GM23338 (cell line): ENCODE measurements around the gene CD14. TPM values are rescaled to one million over a fixed set of nuclear protein-coding genes. Genes with fewer than 3 reads are reported as not detected.

Source experiments
- ATAC-seq: fragments of 200-7000 bp; cut with Tn5 transposase; 3 replicates; pipeline ENCODE4 v1.9.1; 2020
- DNase-seq: peaks from one replicate; pipeline ENCODE4 v3.0.0-alpha.2; 2015; ENCODE audit warnings: low spot score
- H2AFZ ChIP-seq: fragments of 200-600 bp; sonication (generic); 2 replicates; pipeline ENCODE4 v1.8.0; 2016; ENCODE audit warnings: antibody characterized with exemption, mild to moderate bottlenecking, moderate library complexity
- H3F3A ChIP-seq: fragments of 200-600 bp; sonication (generic); replicated peaks from 2 replicates; pipeline ENCODE4 v1.8.0; 2017; ENCODE audit warnings: antibody characterized with exemption, mixed run types, low read depth
- H3K27ac ChIP-seq: fragments of 200-600 bp; sonication (generic); 2 replicates; pipeline ENCODE4 v1.6.1; 2016; ENCODE audit warnings: low read depth
- H3K27me3 ChIP-seq: fragments of 200-600 bp; sonication (generic); 2 replicates; pipeline ENCODE4 v1.8.0; 2016; ENCODE audit warnings: mild to moderate bottlenecking, mixed run types, moderate library complexity; ENCODE audit not compliant: insufficient read depth
- H3K36me3 ChIP-seq: fragments of 200-600 bp; sonication (generic); 2 replicates; pipeline ENCODE4 v1.8.0; 2016; ENCODE audit warnings: mild to moderate bottlenecking; ENCODE audit not compliant: insufficient read depth
- H3K4me1 ChIP-seq: fragments of 200-600 bp; sonication (generic); 2 replicates; pipeline ENCODE4 v1.8.0; 2016; ENCODE audit warnings: mild to moderate bottlenecking, moderate library complexity; ENCODE audit not compliant: insufficient read depth
- H3K4me2 ChIP-seq: fragments of 200-600 bp; sonication (generic); 2 replicates; pipeline ENCODE4 v1.7.1; 2017; ENCODE audit warnings: mixed run types
- H3K4me3 ChIP-seq: fragments of 200-600 bp; sonication (generic); 2 replicates; pipeline ENCODE4 v1.6.1; 2016; ENCODE audit warnings: mixed run types
- H3K79me2 ChIP-seq: fragments of 200-600 bp; sonication (generic); replicated peaks from 2 replicates; pipeline ENCODE4 v1.8.0; 2017; ENCODE audit warnings: mild to moderate bottlenecking; ENCODE audit not compliant: insufficient read depth
- H3K9me2 ChIP-seq: fragments of 200-600 bp; sonication (generic); 2 replicates; pipeline ENCODE4 v1.8.0; 2017; ENCODE audit not compliant: insufficient read depth
- H4K20me1 ChIP-seq: fragments of 200-600 bp; sonication (generic); replicated peaks from 2 replicates; pipeline ENCODE4 v1.8.0; 2017; ENCODE audit warnings: mild to moderate bottlenecking; ENCODE audit not compliant: insufficient read depth
- H3K27ac Mint-ChIP-seq: 2 replicates; pipeline ENCODE4 v1.8.0; 2020; ENCODE audit warnings: inconsistent platforms, mild to moderate bottlenecking, moderate library complexity, mixed read lengths
- H3K27me3 Mint-ChIP-seq: 3 replicates; pipeline ENCODE4 v1.8.0; 2022; ENCODE audit warnings: low read depth, mild to moderate bottlenecking, moderate library complexity, mixed read lengths, inconsistent platforms; ENCODE audit not compliant: insufficient read depth, poor library complexity
- H3K36me3 Mint-ChIP-seq: 3 replicates; pipeline ENCODE4 v1.8.0; 2021; ENCODE audit warnings: low read depth, mild to moderate bottlenecking, inconsistent platforms, moderate library complexity, mixed read lengths
- H3K4me1 Mint-ChIP-seq: 3 replicates; pipeline ENCODE4 v1.8.0; 2020; ENCODE audit warnings: mild to moderate bottlenecking, inconsistent platforms, mixed read lengths
- H3K4me3 Mint-ChIP-seq: 3 replicates; pipeline ENCODE4 v1.8.0; 2021; ENCODE audit warnings: moderate library complexity, mild to moderate bottlenecking, inconsistent platforms, mixed read lengths
- H3K9me3 Mint-ChIP-seq: 3 replicates; pipeline ENCODE4 v1.8.0; 2020; ENCODE audit warnings: moderate library complexity, mild to moderate bottlenecking, inconsistent platforms, mixed read lengths
- CREB1 ChIP-seq: fragments of 250-450 bp; sonication (Bioruptor Pico); IDR thresholded peaks from 2 replicates; pipeline ENCODE4 v1.5.0; 2020; ENCODE audit warnings: low read depth, mild to moderate bottlenecking, moderate library complexity
- CTCF ChIP-seq, 2 experiments: fragments of 200-600 bp in 1 of 2; sonication (generic) in 1 of 2; conservative IDR thresholded peaks; 2 replicates each; pipeline versions ENCODE4 v1.5.1 to v1.6.1; 2016 to 2017; ENCODE audit warnings: antibody characterized with exemption in 2 of 2, low read depth in 2 of 2, mild to moderate bottlenecking in 2 of 2, moderate library complexity in 1 of 2
- JUNB ChIP-seq: IDR thresholded peaks from one replicate; pipeline ENCODE4 v1.6.1; 2016; ENCODE audit warnings: antibody characterized with exemption; ENCODE audit not compliant: unreplicated experiment
- NANOG ChIP-seq: IDR thresholded peaks from 2 replicates; pipeline ENCODE4 v1.6.1; 2016; ENCODE audit warnings: antibody characterized with exemption, borderline replicate concordance
- POLR2AphosphoS5 ChIP-seq: IDR thresholded peaks from 2 replicates; pipeline ENCODE4 v1.6.1; 2016; ENCODE audit warnings: antibody characterized with exemption, low read depth
- ZNF114 ChIP-seq: fragments of 250-450 bp; sonication (Bioruptor Pico); IDR thresholded peaks from 2 replicates; pipeline ENCODE4 v1.5.0; 2020; ENCODE audit warnings: mild to moderate bottlenecking, moderate library complexity
- ZNF331 ChIP-seq: fragments of 250-450 bp; sonication (Bioruptor Pico); IDR thresholded peaks from 2 replicates; pipeline ENCODE4 v1.5.0; 2020; ENCODE audit warnings: low read depth, mild to moderate bottlenecking, moderate library complexity
- polyA plus RNA-seq: library from polyadenylated mRNA; unstranded; fragments of >200 nt; fragmentation: Nextera tagmentation; extraction: Ambion mirVana; gene quantifications from 2 replicates; pipeline ENCODE4 v1.2.1, GENCODE V29; 2016
- total RNA-seq: library from RNA; depleted of rRNA; stranded (reverse); fragments of >200 nt; shearing (Covaris generic); gene quantifications from 2 replicates; pipeline ENCODE4 v1.2.3, GENCODE V29; 2014
- TF ChIP-seq, protein P1 (sequence below): IDR thresholded peaks from one replicate; pipeline ENCODE4 v1.6.1; 2018; ENCODE audit warnings: antibody characterized with exemption; ENCODE audit not compliant: unreplicated experiment

Gene CD14
- total and polyA plus RNA-seq, 2 experiments from 2014 or later, result not detected

DNA sequence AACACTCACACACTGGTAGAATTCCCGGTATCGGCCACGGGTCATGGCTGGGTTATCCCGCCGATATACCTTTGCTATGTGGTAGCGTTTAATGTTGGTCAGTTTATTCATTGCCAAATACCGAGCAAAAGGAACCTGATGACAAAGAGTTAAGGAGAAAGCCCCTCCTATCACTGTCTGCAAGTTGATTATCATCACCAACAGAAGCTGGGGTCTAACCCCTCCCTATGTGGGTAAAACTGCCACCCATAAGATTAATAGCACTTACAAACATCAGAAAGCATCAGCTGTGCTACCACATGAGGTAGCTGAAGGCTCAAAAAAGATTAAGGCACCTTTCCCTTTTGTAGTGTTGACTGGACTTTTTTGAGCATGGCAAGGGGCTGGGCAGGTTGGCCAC lies 46.0 kb upstream of the CD14 start:
- no peak overlapping the region for H3K4me3 ChIP-seq
- peaks cover 11% of the 10 kb centered on the region for H3K36me3 ChIP-seq

GRCh38 chr5:140677947-140678346 lies 45.0 kb upstream of the CD14 start:
- H3K27ac ChIP-seq, result no peak overlapping the region
- H3K4me3 ChIP-seq, result no peak overlapping the region
- H3K27me3 Mint-ChIP-seq, result peaks cover 4% of the 10 kb centered on the region
- H2AFZ ChIP-seq, result no peak overlapping the region
- peaks cover 14% of the 10 kb centered on the region for H3K36me3 ChIP-seq
- H3K4me3 Mint-ChIP-seq, result no peak overlapping the region
- no peaks in the 10 kb centered on the region for H3K9me2 ChIP-seq
- H3K4me1 Mint-ChIP-seq, result no peaks in the 10 kb centered on the region
- no peaks in the 10 kb centered on the region for H3K27me3 ChIP-seq
- no peak for TF ChIP-seq NANOG
- no peak overlapping the region for H3K27ac Mint-ChIP-seq
- no peaks in the 10 kb centered on the region for H3K4me1 ChIP-seq
- peaks cover 62% of the 10 kb centered on the region for H3K36me3 Mint-ChIP-seq
- H3K79me2 ChIP-seq, result no peaks in the 10 kb centered on the region
- H4K20me1 ChIP-seq, result no peaks in the 10 kb centered on the region; the same call in 1 of the 2 replicates
- ATAC-seq, result no peak
- H3K9me3 Mint-ChIP-seq, result no peaks in the 10 kb centered on the region
- no peak for DNase-seq
- no peak overlapping the region for H3K4me2 ChIP-seq
- peaks cover 10% of the 10 kb centered on the region; the same call in 1 of the 2 replicates for H3F3A ChIP-seq

More for the DNA sequence above, 46.0 kb upstream of the CD14 start:
- Histone ChIP-seq H3K4me1 (no peaks in the 10 kb centered on the region), H3K27me3 (no peaks in the 10 kb centered on the region), H3K27ac (no peak overlapping the region), H3K9me2 (no peaks in the 10 kb centered on the region), H2AFZ (no peak overlapping the region), H3K4me2 (no peak overlapping the region), H3F3A (peaks cover 5% of the 10 kb centered on the region; the same call in 1 of the 2 replicates), H3K79me2 (no peaks in the 10 kb centered on the region), H4K20me1 (no peaks in the 10 kb centered on the region; the same call in 1 of the 2 replicates)
- H3K27ac Mint-ChIP-seq, result no peak overlapping the region
- DNase-seq (no peak), ATAC-seq (no peak)
- H3K4me3 Mint-ChIP-seq, result no peak overlapping the region
- no peaks in the 10 kb centered on the region for H3K27me3 Mint-ChIP-seq
- H3K36me3 Mint-ChIP-seq, result peaks cover 59% of the 10 kb centered on the region
- TF ChIP-seq ZNF114 (no peak), POLR2AphosphoS5 (no peak), JUNB (no peak), ZNF331 (CRISPR knock-in tag) (no peak)
- H3K9me3 Mint-ChIP-seq, result no peaks in the 10 kb centered on the region
- no peaks in the 10 kb centered on the region for H3K4me1 Mint-ChIP-seq

DNA sequence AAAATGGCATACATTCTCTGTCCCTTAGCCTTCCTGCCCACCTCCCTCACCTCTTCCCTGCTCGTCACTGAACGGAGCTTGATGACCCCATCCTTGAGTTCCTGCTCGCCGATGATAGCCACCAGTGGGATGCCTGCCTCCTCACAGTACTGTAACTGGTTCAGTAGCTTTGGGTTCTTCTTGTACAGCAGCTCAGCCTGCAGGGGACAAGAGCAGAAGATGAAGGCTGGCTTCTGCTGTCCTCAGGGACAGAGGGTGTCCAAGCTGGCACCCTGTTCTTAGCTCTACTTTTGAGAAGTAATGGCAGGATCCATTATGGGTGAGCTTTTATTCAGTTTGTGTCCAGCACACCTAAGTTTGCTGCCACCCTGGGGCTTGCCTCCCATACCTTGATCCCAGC lies 41.7 kb upstream of the CD14 start:
- peaks cover 72% of the 10 kb centered on the region for H3K36me3 Mint-ChIP-seq

GRCh38 chr5:140674211-140674610 lies 41.2 kb upstream of the CD14 start:
- peak overlapping the region; percentile 55; the same call in 1 of the 2 replicates for H3K27ac ChIP-seq
- peaks cover 9% of the 10 kb centered on the region for H3K4me1 Mint-ChIP-seq
- no peaks in the 10 kb centered on the region for H3K9me2 ChIP-seq
- H3K4me1 ChIP-seq, result peaks cover 6% of the 10 kb centered on the region
- no peak for ATAC-seq
- no peaks in the 10 kb centered on the region for H4K20me1 ChIP-seq
- no peak overlapping the region for H3K4me2 ChIP-seq
- H3K36me3 Mint-ChIP-seq, result peaks cover 73% of the 10 kb centered on the region
- H3K9me3 Mint-ChIP-seq, result no peaks in the 10 kb centered on the region
- peaks cover 14% of the 10 kb centered on the region; the same call in 1 of the 2 replicates for H3F3A ChIP-seq
- no peak overlapping the region for H2AFZ ChIP-seq
- no peak for DNase-seq
- H3K27me3 ChIP-seq, result no peaks in the 10 kb centered on the region
- H3K27ac Mint-ChIP-seq, result no peak overlapping the region
- no peak overlapping the region for H3K4me3 ChIP-seq
- H3K4me3 Mint-ChIP-seq, result no peak overlapping the region; the same call in 2 of the 3 replicates
- H3K79me2 ChIP-seq, result no peaks in the 10 kb centered on the region
- peaks cover 14% of the 10 kb centered on the region; the same call in 1 of the 2 replicates for H3K36me3 ChIP-seq
- peaks cover 5% of the 10 kb centered on the region for H3K27me3 Mint-ChIP-seq
- TF ChIP-seq, protein P1, sequence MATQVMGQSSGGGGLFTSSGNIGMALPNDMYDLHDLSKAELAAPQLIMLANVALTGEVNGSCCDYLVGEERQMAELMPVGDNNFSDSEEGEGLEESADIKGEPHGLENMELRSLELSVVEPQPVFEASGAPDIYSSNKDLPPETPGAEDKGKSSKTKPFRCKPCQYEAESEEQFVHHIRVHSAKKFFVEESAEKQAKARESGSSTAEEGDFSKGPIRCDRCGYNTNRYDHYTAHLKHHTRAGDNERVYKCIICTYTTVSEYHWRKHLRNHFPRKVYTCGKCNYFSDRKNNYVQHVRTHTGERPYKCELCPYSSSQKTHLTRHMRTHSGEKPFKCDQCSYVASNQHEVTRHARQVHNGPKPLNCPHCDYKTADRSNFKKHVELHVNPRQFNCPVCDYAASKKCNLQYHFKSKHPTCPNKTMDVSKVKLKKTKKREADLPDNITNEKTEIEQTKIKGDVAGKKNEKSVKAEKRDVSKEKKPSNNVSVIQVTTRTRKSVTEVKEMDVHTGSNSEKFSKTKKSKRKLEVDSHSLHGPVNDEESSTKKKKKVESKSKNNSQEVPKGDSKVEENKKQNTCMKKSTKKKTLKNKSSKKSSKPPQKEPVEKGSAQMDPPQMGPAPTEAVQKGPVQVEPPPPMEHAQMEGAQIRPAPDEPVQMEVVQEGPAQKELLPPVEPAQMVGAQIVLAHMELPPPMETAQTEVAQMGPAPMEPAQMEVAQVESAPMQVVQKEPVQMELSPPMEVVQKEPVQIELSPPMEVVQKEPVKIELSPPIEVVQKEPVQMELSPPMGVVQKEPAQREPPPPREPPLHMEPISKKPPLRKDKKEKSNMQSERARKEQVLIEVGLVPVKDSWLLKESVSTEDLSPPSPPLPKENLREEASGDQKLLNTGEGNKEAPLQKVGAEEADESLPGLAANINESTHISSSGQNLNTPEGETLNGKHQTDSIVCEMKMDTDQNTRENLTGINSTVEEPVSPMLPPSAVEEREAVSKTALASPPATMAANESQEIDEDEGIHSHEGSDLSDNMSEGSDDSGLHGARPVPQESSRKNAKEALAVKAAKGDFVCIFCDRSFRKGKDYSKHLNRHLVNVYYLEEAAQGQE, result no peak
- TF ChIP-seq CREB1 (CRISPR knock-in tag), result no peak
- no peak for TF ChIP-seq CTCF (conservative IDR thresholded peaks at IDR 0.05; ENCODE audit: low read depth in 2 of 2)
- TF ChIP-seq ZNF114, result no peak

More for the DNA sequence above, 41.7 kb upstream of the CD14 start:
- peaks cover 14% of the 10 kb centered on the region; the same call in 1 of the 2 replicates for H3K36me3 ChIP-seq
- DNase-seq (no peak), ATAC-seq (no peak)
- H3K4me3 Mint-ChIP-seq, result no peak overlapping the region
- H3K27me3 Mint-ChIP-seq, result peaks cover 5% of the 10 kb centered on the region
- H3K27me3 ChIP-seq, result no peaks in the 10 kb centered on the region
- peaks cover 14% of the 10 kb centered on the region; the same call in 1 of the 2 replicates for H3F3A ChIP-seq
- no peak overlapping the region for H3K4me2 ChIP-seq
- H2AFZ ChIP-seq, result no peak overlapping the region
- no peak overlapping the region for H3K27ac ChIP-seq
- H3K79me2 ChIP-seq, result no peaks in the 10 kb centered on the region
- no peak for TF ChIP-seq JUNB
- peaks cover 9% of the 10 kb centered on the region for H3K4me1 Mint-ChIP-seq
- H3K4me3 ChIP-seq, result no peak overlapping the region
- H3K4me1 ChIP-seq, result peaks cover 6% of the 10 kb centered on the region
- H3K9me3 Mint-ChIP-seq, result no peaks in the 10 kb centered on the region
- no peaks in the 10 kb centered on the region for H3K9me2 ChIP-seq
- no peaks in the 10 kb centered on the region for H4K20me1 ChIP-seq
- no peak overlapping the region for H3K27ac Mint-ChIP-seq
